ENCODE results near the gene APLP2. TPM values are rescaled to one million over a fixed set of nuclear protein-coding genes. Genes with fewer than 3 reads are reported as not detected.
"Not testable (repeated sequence)": the region's sequence is repeated elsewhere in the genome, so short reads cannot be mapped to it uniquely, and the experiment has no call there.

Gene APLP2
- total RNA-seq, 6 donors from 2014 or later: 249 to 939 (median 653) TPM

- no peaks in the 10 kb centered on the region for H3K27me3 ChIP-seq
- no peaks in the 10 kb centered on the region for H3K36me3 ChIP-seq
- no peak for ATAC-seq (ENCODE audit: low FRiP score in 2 of 2)
- DNase-seq: no peak
- no peak for TF ChIP-seq POLR2AphosphoS5 (IDR thresholded peaks at IDR 0.05)
- no peak for TF ChIP-seq EP300 (IDR thresholded peaks at IDR 0.05)
- TF ChIP-seq POLR2A (IDR thresholded peaks at IDR 0.05): no peak
- TF ChIP-seq CTCF (IDR thresholded peaks at IDR 0.05): no peak
- no peak overlapping the region for H3K4me3 ChIP-seq
- 78 to 79% methylated on average over 5 of the region's 5 CpGs for WGBS, 2 donors
- H3K9me3 ChIP-seq: no peaks in the 10 kb centered on the region
- peaks cover 36 to 71% (median 40%) of the 10 kb centered on the region in 4 donors for H3K4me1 ChIP-seq
- no peak overlapping the region for H3K27ac ChIP-seq
Observed at GRCh38 chr11:130100381-130101095, 30.8 kb downstream of the APLP2 start.

GRCh38 chr11:130101661-130102060 lies 32.0 kb downstream of the APLP2 start:
- no peak overlapping the region for H3K4me3 ChIP-seq
- peaks cover 34 to 69% (median 41%) of the 10 kb centered on the region in 4 donors for H3K4me1 ChIP-seq
- no peaks in the 10 kb centered on the region for H3K27me3 ChIP-seq
- DNase-seq (no peak), ATAC-seq (ENCODE audit: low FRiP score in 2 of 2) (no peak)
- no peak for TF ChIP-seq POLR2A (IDR thresholded peaks at IDR 0.05)
- 56 to 67% methylated on average over 5 of the region's 5 CpGs for WGBS, 2 donors
- no peaks in the 10 kb centered on the region for H3K36me3 ChIP-seq
- H3K9me3 ChIP-seq: no peaks in the 10 kb centered on the region
- H3K27ac ChIP-seq: no peak overlapping the region

- no peaks in the 10 kb centered on the region for H3K36me3 ChIP-seq
- no peak for ATAC-seq (ENCODE audit: low FRiP score in 2 of 2)
- WGBS, 2 donors: 75 to 87% methylated on average over 9 of the region's 9 CpGs
- no peak overlapping the region for H3K4me3 ChIP-seq
- TF ChIP-seq POLR2A (IDR thresholded peaks at IDR 0.05): no peak
- no peak for TF ChIP-seq EP300 (IDR thresholded peaks at IDR 0.05)
- TF ChIP-seq POLR2AphosphoS5 (IDR thresholded peaks at IDR 0.05): no peak
- no peak for TF ChIP-seq CTCF (IDR thresholded peaks at IDR 0.05)
- H3K27ac ChIP-seq: peak overlapping the region in 1 of 4 donors; percentile 6
- no peak for DNase-seq
- H3K27me3 ChIP-seq: no peaks in the 10 kb centered on the region
- peaks cover 33 to 60% (median 39%) of the 10 kb centered on the region in 4 donors for H3K4me1 ChIP-seq
- H3K9me3 ChIP-seq: no peaks in the 10 kb centered on the region
Observed at GRCh38 chr11:130102301-130103249, 32.9 kb downstream of the APLP2 start.

- H3K27me3 ChIP-seq: no peaks in the 10 kb centered on the region
- H3K4me3 ChIP-seq: no peak overlapping the region
- TF ChIP-seq POLR2A (IDR thresholded peaks at IDR 0.05) (no peak), CTCF (IDR thresholded peaks at IDR 0.05) (no peak), EP300 (IDR thresholded peaks at IDR 0.05) (no peak), POLR2AphosphoS5 (IDR thresholded peaks at IDR 0.05) (no peak)
- H3K27ac ChIP-seq: peak overlapping the region in 2 of 4 donors; percentile 6 to 29
- DNase-seq (no peak), ATAC-seq (ENCODE audit: low FRiP score in 2 of 2) (peak in 1 of 2 donors; percentile 81)
- peaks cover 33 to 52% (median 37%) of the 10 kb centered on the region in 4 donors for H3K4me1 ChIP-seq
- H3K9me3 ChIP-seq: no peaks in the 10 kb centered on the region
- WGBS, 2 donors: 53 to 54% methylated on average over 5 of the region's 5 CpGs
- H3K36me3 ChIP-seq: no peaks in the 10 kb centered on the region
Observed at GRCh38 chr11:130103296-130103814, 33.7 kb downstream of the APLP2 start.

- Histone ChIP-seq H3K4me1 (peaks cover 18 to 35% (median 23%) of the 10 kb centered on the region in 4 donors), H3K9me3 (no peaks in the 10 kb centered on the region), H3K27ac (no peak overlapping the region), H3K36me3 (peaks cover 7 to 17% (median 13%) of the 10 kb centered on the region in 4 donors), H3K4me3 (no peak overlapping the region), H3K27me3 (no peaks in the 10 kb centered on the region)
- DNase-seq (no peak), ATAC-seq (ENCODE audit: low FRiP score in 2 of 2) (no peak)
- TF ChIP-seq EP300 (IDR thresholded peaks at IDR 0.05) (no peak), POLR2A (IDR thresholded peaks at IDR 0.05) (no peak), POLR2AphosphoS5 (IDR thresholded peaks at IDR 0.05) (no peak), CTCF (IDR thresholded peaks at IDR 0.05) (no peak)
- WGBS, 2 donors: 82 to 85% methylated on average over 5 of the region's 5 CpGs
Observed at GRCh38 chr11:130106381-130106780, 36.7 kb downstream of the APLP2 start.

GRCh38 chr11:130108671-130109070 lies 39.0 kb downstream of the APLP2 start:
- not testable (repeated sequence) for DNase-seq; H3K4me3 ChIP-seq; H3K27me3 ChIP-seq; H3K9me3 ChIP-seq; ATAC-seq (ENCODE audit: low FRiP score in 2 of 2); H3K27ac ChIP-seq
- 90 to 95% methylated on average over 3 to 4 of the region's 4 CpGs for WGBS, 2 donors
- Histone ChIP-seq H3K36me3 (peaks cover 7 to 32% (median 16%) of the 10 kb centered on the region in 4 donors), H3K4me1 (peaks cover 0 to 12% (median 4%) of the 10 kb centered on the region in 4 donors)
